AG08395 (cell line): ENCODE data around the gene TTPAL.

Source experiments
- DNase-seq: peaks from one replicate; pipeline ENCODE4 v3.0.0; 2012; ENCODE audit warnings: mixed read lengths, low spot score

TTPAL gene

DNA sequence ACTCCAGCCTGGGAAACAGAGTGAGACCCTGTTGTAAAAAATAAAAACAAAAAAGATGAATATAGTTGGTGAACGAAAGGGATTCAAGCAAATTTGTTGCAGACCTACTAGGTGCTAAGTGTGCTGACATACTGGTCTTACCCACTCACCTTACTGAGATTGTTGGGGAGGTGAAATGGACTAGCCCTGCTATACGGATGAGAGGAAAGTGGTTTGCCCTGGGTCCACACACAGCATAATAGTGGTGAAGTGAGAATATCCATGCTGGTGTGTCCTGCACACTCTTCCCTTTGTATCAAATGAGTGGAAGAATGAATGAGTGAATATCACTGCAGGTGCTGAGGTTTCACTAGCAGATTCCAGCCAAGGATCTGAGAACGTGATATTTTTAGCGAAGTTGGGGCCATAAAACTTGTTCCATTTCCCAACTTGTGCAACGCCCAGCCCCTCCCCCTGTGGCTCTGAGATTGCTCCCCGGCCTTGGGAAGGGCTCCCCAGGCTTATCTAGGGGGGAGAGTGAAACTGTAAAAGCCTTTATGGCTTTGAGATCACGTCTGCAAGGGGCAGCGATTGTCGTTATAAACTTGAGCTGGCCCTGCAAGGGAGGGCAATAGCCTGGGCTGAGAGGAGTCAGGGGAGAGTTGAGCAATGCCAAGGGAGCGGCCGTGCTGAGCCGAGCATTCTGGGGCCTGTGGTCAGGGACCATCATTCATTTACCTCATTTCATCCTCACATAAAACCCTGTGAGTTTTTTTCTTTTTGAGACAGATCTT, 33.2 kb upstream of the TTPAL start:
- DNase-seq, result no peak

DNA sequence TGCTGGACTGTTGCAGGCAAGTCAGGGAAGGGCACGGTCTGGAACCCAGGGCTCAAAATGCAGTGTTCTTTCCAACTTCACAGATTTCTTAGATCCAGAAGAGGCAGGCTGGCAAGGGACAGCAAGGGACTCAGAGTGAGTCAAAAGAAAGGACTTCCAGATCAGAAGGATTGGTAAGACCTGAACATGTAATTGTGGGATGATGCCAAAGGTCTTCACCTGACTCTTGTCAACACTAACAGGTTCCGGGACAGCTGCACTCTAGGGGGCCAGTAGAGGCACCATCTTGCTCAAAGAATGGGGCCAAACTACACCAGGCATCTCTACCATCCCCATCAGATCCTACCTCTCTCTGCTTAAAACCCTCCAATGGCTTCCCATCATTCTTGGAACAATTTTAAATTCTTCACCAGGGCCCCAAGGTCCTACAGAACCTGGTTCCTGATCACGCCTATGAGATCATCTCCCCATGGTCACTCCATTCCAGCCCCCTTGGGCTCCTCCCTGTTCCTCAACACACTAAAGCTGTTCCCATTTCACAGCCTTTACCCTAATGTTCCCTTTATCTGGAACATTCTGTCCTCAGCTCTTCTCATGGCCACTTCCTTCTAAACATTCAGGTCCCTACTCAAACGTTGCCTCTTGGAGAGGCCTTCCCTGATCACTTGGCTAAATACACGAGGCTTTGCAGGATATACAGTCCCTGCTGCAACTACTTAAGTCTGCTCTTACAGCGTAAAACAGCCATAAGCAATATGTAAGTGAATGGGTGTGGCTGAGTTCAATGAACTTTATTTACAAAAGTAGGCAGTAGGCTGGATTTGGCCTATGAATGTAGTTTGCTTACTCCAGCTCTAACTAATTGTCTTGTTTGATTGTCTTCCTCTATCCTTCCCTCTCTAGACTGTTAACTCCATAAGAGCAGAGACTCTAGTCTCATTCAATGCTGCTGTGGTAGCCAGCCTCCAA, 29.6 kb upstream of the TTPAL start:
- DNase-seq, result no peak

DNA sequence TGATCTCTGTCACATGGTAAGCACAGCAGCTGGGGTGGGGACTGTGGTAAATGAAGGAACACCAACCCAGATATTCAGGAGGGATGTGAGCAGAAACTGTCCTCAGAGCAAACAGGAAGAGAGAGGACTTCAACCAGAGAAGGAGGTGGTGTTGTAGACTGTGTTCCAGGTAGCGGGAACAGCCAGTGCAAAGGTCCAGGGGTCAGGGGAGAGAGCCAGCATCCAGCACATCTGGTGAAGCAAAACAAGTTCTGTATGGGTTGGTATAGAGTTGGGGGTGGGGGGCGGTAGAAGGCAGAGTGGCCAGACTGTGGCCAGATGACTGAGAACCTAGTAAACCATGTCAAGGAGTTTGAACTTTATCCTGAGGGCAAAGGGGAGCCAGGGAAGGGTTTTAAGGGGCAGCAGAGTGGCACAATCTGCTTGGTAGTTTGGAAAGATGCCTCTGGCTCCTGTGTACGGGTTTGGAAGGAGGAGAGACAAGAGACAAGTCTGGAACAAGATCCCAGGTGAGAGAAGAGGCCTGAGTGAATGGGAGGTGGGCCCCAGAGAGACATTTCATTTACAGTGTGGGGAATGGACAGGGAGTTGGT, 27.8 kb upstream of the TTPAL start:
- no peak for DNase-seq

GRCh38 chr20:44448753-44449546, 26.7 kb upstream of the TTPAL start:
- DNase-seq, result no peak

DNA sequence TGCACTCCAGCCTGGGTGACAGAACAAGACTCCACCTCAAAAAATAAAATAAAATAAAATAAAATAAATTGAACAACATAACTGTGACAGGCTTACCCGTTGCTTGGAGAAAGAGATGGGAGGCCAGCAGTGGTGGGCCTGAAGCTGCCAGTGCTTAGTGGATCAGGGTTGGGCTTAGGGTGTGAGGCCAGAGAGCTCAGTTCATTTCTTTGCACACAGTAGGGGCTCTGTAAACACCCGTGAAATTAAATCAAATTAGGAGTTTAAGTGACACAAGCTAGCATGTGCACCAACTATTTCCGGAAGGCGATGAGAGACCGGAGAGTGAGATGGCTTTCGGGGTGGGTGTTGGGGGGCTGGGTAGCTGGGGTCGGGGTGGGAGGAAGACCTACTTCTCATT, 25.8 kb upstream of the TTPAL start:
- DNase-seq, result no peak

DNA sequence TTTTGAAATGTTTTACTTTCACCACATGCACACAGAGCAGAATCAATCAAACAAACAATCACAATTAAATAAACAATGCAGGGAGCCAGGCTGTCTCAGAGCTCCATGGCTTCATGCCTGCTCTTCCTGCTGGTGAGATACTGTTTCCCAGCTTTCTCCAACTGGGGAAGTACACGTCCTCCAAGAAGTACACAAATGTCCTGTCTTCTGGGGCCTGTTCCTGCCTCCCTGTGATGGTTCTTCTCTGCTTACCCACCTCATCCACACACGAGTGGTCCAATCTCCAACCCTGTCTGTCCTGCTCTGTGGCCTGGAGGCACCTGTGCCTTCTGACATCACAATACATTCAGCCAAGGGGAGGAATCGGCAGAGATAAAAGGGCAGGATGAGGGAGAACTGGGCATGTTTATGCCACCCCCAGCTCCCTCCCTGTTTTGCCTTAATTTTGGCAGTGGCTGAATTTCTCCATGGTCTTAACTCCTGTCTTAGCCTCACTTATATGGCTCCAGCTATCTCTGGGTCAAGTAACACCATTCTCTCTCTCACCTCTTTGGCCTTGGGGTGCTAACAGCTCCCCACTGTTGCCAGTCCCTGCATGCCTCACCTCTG, 25.3 kb upstream of the TTPAL start:
- DNase-seq, result no peak

GRCh38 chr20:44450903-44451450, 24.7 kb upstream of the TTPAL start:
- DNase-seq, result no peak

GRCh38 chr20:44454306-44454963, 21.2 kb upstream of the TTPAL start:
- no peak for DNase-seq

- DNase-seq, result no peak
Measured at GRCh38 chr20:44455126-44455525, 20.5 kb upstream of the TTPAL start.

DNA sequence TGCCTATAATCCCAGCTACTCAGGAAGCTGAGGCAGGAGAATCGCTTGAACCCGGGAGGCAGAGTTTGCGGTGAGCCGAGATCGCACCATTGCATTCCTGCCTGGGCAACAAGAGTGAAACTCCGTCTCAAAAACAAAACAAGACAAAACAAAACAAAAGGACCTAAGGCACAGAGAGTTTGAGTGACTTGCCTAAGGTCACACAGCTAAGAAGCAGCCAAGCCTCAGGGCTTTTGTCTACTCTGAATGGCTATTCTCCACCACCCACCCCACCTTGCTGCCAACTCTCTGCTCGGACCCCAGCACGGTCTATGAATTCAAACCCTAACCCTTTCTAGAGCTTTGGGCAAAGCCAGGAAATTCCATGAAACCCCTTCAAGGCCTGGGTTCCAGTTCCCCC, 19.1 kb upstream of the TTPAL start:
- no peak for DNase-seq

GRCh38 chr20:44457016-44457415, 18.7 kb upstream of the TTPAL start:
- no peak for DNase-seq

GRCh38 chr20:44459271-44459670, 16.4 kb upstream of the TTPAL start:
- no peak for DNase-seq

DNA sequence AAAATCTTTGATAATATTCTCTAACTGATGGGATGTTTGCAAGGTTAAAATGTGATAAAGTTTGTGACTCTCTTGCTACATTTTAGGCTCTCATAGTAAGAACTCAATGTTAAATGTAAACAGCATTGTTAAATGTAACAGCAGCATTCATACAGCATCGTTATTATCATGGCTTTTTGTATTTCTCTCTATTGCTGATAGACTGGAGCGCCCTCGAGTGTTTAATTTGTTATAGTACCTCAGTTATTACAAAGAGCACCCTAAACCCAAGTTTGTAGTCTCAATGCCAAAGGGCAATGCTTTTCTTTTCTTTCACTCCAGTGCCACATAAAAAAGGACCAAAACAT, 14.9 kb upstream of the TTPAL start:
- DNase-seq, result peak; percentile 55

DNA sequence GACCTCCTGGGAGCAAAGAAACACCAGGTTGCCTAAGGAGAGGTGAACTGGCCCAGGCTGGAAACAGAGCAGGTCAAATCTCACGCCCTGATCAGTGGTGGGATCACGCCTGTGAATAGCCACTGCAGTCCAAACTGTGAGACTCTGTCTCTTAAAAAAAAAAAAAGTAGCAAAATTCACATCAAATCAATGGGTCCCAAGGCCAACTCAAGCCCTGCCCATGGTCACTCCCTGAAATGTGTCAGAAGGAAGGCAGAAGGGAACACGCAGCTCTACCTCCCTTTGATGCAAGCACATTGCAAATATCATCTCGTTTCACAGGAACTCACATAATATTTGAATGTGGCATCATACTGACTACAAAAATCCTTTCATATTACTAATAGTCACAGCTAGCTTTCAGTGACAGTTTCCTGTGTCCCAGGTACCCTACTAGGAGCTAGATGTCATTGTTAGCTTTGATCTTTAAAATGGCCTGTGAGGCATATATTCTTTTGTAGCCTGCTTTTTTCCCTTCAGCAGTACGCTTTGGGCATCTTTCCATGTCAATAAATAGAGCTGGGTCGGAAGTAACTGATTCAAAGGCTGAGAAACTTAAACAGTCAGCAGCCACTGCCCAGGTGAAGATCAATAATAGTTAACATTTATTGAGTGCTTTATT, 14.4 kb upstream of the TTPAL start:
- no peak for DNase-seq

- no peak for DNase-seq
Measured at GRCh38 chr20:44461803-44462174, 13.9 kb upstream of the TTPAL start.

GRCh38 chr20:44463466-44463865, 12.2 kb upstream of the TTPAL start:
- DNase-seq, result no peak

GRCh38 chr20:44464514-44464913, 11.2 kb upstream of the TTPAL start:
- DNase-seq, result no peak

DNA sequence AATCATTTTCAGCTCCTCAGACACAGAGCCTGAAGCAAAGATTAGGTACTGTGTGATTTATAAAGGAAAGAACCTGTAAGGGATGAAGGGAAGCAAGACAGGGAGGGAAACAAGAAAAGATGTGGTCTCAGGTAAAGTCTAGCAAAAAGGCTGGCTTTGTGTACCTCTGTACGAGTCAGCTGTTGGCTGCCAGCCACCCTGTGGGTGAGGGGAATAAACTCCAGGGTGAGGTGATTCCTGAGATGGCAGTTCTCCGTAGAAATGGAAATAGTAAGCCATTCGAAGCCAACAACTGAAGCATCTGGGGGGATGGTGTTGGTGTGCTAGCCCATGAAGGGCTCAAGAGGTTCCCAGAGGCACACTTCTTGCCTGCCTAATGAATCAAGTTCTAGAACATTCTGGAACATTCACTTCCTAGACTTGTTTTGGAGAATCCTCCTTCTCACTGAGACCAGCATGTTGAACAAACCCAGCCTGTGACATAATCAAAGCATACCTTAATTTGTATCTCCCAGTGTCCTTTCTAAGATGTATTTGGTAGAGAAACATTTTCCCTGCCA, 10.6 kb upstream of the TTPAL start:
- no peak for DNase-seq

DNA sequence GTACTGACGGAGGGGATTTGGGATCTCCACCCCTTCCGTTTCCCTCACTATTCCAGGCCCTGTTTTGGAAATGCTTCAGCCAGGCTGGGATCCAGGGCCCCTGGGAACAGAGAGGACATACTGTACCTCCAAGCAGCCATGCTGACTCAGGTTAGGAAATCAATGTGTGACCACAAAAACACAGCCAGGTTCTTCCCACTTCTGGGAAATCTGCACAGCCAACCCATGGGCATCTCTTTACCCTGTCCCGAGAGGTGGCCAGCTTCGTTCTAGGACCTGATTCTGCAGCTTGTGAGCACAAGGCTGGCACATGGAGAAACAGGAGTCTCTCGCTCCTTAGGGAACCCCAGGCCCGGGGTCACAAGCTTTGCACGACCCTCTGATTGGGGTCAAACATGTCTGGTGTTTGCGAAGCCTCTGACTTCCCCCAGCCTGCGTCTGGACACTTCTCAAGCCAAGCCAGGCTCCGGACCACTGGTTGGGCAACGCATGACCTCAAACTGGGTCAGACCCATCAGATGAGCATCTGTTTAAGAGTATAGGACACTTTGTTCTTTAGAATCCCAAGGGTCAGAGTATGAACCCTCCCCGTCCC, 8.3 kb upstream of the TTPAL start:
- DNase-seq, result no peak
